Measurements from ENCODE around the gene GNG7.

GNG7 gene

DNA sequence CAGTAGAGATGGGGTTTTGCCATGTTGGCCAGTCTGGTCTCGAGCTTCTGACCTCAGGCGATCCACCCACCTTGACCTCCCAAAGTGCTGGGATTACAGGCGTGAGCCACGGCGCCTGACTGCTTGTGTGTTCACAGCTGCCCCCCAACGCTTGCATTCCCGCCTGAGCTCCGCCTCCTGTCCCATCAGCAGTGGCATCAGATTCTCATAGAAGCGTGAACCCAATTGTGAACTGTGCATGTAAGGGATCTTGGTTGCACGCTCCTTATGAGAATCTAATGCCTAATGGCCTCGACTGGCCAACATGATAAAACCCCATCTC, 150.7 kb downstream of the GNG7 start:
- no peaks in the 10 kb centered on the region for H3K27me3 ChIP-seq (ENCODE audit: low read depth, low read length)
- H3K27ac ChIP-seq (ENCODE audit: low read length): no peak overlapping the region
- TF ChIP-seq, protein P1, sequence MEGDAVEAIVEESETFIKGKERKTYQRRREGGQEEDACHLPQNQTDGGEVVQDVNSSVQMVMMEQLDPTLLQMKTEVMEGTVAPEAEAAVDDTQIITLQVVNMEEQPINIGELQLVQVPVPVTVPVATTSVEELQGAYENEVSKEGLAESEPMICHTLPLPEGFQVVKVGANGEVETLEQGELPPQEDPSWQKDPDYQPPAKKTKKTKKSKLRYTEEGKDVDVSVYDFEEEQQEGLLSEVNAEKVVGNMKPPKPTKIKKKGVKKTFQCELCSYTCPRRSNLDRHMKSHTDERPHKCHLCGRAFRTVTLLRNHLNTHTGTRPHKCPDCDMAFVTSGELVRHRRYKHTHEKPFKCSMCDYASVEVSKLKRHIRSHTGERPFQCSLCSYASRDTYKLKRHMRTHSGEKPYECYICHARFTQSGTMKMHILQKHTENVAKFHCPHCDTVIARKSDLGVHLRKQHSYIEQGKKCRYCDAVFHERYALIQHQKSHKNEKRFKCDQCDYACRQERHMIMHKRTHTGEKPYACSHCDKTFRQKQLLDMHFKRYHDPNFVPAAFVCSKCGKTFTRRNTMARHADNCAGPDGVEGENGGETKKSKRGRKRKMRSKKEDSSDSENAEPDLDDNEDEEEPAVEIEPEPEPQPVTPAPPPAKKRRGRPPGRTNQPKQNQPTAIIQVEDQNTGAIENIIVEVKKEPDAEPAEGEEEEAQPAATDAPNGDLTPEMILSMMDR (IDR thresholded peaks at IDR 0.05; ENCODE audit: low read depth, low read length): no peak
- no peak for TF ChIP-seq EZH2phosphoT487 (IDR thresholded peaks at IDR 0.05; ENCODE audit: low read depth)
- H3K79me2 ChIP-seq (ENCODE audit: low read length): no peaks in the 10 kb centered on the region
- H4K20me1 ChIP-seq (ENCODE audit: insufficient read depth, low read length): no peaks in the 10 kb centered on the region
- 0 out of 2 replicates have a peak, but pooled peaks cover 3% of the 10 kb centered on the region for H3K9me3 ChIP-seq (ENCODE audit: insufficient read depth, low read length)
- H2AFZ ChIP-seq (ENCODE audit: low read depth, low read length): no peak overlapping the region
- peaks cover 27% of the 10 kb centered on the region for H3K4me1 ChIP-seq (ENCODE audit: low read length)
- no peak overlapping the region for H3K9ac ChIP-seq (ENCODE audit: low read length)
- H3K4me3 ChIP-seq (ENCODE audit: low read length): no peak overlapping the region
- no peak overlapping the region for H3K4me2 ChIP-seq (ENCODE audit: low read length)
- H3K36me3 ChIP-seq (replicated peaks; ENCODE audit: low read depth, low read length): no peaks in the 10 kb centered on the region

GRCh38 chr19:2551172-2551863, 151.2 kb downstream of the GNG7 start:
- no peaks in the 10 kb centered on the region for H4K20me1 ChIP-seq (ENCODE audit: insufficient read depth, low read length)
- H3K9me3 ChIP-seq (ENCODE audit: insufficient read depth, low read length): 0 out of 2 replicates have a peak, but pooled peaks cover 3% of the 10 kb centered on the region
- H3K4me2 ChIP-seq (ENCODE audit: low read length): no peak overlapping the region
- no peak overlapping the region for H3K27ac ChIP-seq (ENCODE audit: low read length)
- no peak overlapping the region for H3K9ac ChIP-seq (ENCODE audit: low read length)
- H3K27me3 ChIP-seq (ENCODE audit: low read depth, low read length): no peaks in the 10 kb centered on the region
- no peaks in the 10 kb centered on the region for H3K79me2 ChIP-seq (ENCODE audit: low read length)
- peaks cover 27% of the 10 kb centered on the region for H3K4me1 ChIP-seq (ENCODE audit: low read length)
- H3K36me3 ChIP-seq (replicated peaks; ENCODE audit: low read depth, low read length): no peaks in the 10 kb centered on the region
- TF ChIP-seq, protein P1 (IDR thresholded peaks at IDR 0.05; ENCODE audit: low read depth, low read length): no peak
- TF ChIP-seq EZH2phosphoT487 (IDR thresholded peaks at IDR 0.05; ENCODE audit: low read depth): no peak
- H3K4me3 ChIP-seq (ENCODE audit: low read length): no peak overlapping the region
- H2AFZ ChIP-seq (ENCODE audit: low read depth, low read length): no peak overlapping the region

DNA sequence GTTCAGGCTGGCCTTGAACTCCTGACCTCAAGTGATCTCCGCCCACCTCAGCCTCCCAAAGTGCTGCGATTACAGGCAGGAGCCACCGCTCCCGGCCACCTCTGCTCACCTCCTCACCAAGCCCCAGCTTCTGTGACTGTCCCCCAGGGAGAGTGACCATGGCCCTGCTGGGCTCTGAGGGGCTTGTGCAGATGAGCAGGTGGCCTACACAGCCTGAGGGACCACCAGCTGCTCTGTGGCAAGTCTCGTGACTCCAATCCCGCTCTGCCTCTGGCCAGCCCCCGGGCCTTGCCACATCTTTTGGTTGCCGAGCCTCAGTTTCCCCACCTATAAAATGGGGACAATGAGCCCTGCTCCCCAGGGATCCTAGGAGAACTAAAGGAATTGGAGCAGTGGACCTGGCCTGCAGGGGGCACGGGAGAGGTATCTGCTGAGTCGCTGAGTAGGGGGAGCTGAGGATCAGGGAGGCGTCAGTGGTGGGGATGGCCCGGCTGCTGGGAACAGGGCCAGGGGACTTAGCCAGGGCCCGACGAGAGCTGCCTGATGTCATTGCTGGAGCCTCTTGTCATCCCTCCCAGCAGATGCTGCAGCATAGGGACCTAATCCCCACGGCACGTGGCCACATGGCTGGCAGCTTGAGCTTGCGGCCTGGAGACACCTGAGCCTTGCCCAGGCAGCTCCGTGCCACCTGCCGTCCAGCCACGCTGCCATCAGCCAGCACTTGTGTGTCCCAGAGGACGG, 151.9 kb downstream of the GNG7 start:
- H4K20me1 ChIP-seq (ENCODE audit: insufficient read depth, low read length): no peaks in the 10 kb centered on the region
- H3K4me1 ChIP-seq (ENCODE audit: low read length): peaks cover 27% of the 10 kb centered on the region
- H3K36me3 ChIP-seq (replicated peaks; ENCODE audit: low read depth, low read length): no peaks in the 10 kb centered on the region
- H3K9ac ChIP-seq (ENCODE audit: low read length): no peak overlapping the region
- TF ChIP-seq, protein P1 (IDR thresholded peaks at IDR 0.05; ENCODE audit: low read depth, low read length): no peak
- no peak for TF ChIP-seq EZH2phosphoT487 (IDR thresholded peaks at IDR 0.05; ENCODE audit: low read depth)
- H3K9me3 ChIP-seq (ENCODE audit: insufficient read depth, low read length): 0 out of 2 replicates have a peak, but pooled peaks cover 3% of the 10 kb centered on the region
- no peak overlapping the region for H3K4me2 ChIP-seq (ENCODE audit: low read length)
- H3K4me3 ChIP-seq (ENCODE audit: low read length): no peak overlapping the region
- H3K79me2 ChIP-seq (ENCODE audit: low read length): no peaks in the 10 kb centered on the region
- H3K27ac ChIP-seq (ENCODE audit: low read length): no peak overlapping the region
- H2AFZ ChIP-seq (ENCODE audit: low read depth, low read length): no peak overlapping the region
- no peaks in the 10 kb centered on the region for H3K27me3 ChIP-seq (ENCODE audit: low read depth, low read length)

GRCh38 chr19:2549701-2550191, 152.7 kb downstream of the GNG7 start:
- no peak overlapping the region for H3K4me2 ChIP-seq (ENCODE audit: low read length)
- no peaks in the 10 kb centered on the region for H3K36me3 ChIP-seq (replicated peaks; ENCODE audit: low read depth, low read length)
- H3K9me3 ChIP-seq (ENCODE audit: insufficient read depth, low read length): 0 out of 2 replicates have a peak, but pooled peaks cover 3% of the 10 kb centered on the region
- H2AFZ ChIP-seq (ENCODE audit: low read depth, low read length): no peak overlapping the region
- peaks cover 28% of the 10 kb centered on the region for H3K4me1 ChIP-seq (ENCODE audit: low read length)
- no peak overlapping the region for H3K9ac ChIP-seq (ENCODE audit: low read length)
- H3K4me3 ChIP-seq (ENCODE audit: low read length): no peak overlapping the region
- no peak overlapping the region for H3K27ac ChIP-seq (ENCODE audit: low read length)
- no peaks in the 10 kb centered on the region for H4K20me1 ChIP-seq (ENCODE audit: insufficient read depth, low read length)
- TF ChIP-seq, protein P1 (IDR thresholded peaks at IDR 0.05; ENCODE audit: low read depth, low read length): no peak
- TF ChIP-seq EZH2phosphoT487 (IDR thresholded peaks at IDR 0.05; ENCODE audit: low read depth): no peak
- no peaks in the 10 kb centered on the region for H3K79me2 ChIP-seq (ENCODE audit: low read length)
- H3K27me3 ChIP-seq (ENCODE audit: low read depth, low read length): no peaks in the 10 kb centered on the region
